H1 (cell line): ENCODE results near the gene CPXM1.

Experiments used
- CBX5 ChIP-seq: fragments of 300-800, 300-1000 bp; sonication (generic); IDR thresholded peaks from 2 replicates; pipeline ENCODE4 v1.7.1; 2016; ENCODE audit warnings: antibody characterized with exemption, low read length, low read depth
- CTCF ChIP-seq, 3 experiments: IDR thresholded peaks; 1 replicate in 2 of 3; 2 replicates in 1 of 3; pipeline versions ENCODE4 v1.5.1 to v1.6.1; 2011; ENCODE audit warnings: low read length in 3 of 3, mild to moderate bottlenecking in 3 of 3, inconsistent platforms in 2 of 3, low read depth in 1 of 3, moderate library complexity in 1 of 3; ENCODE audit not compliant: insufficient read depth in 1 of 3; ENCODE audit errors: control extremely low read depth in 1 of 3
- JUND ChIP-seq: IDR thresholded peaks from 2 replicates; pipeline ENCODE4 v1.6.1; 2011; ENCODE audit warnings: mild to moderate bottlenecking, improper control_type of control experiment, low read length
- KDM1A ChIP-seq: fragments of 200-600, 300-600 bp; sonication (generic); IDR thresholded peaks from 2 replicates; pipeline ENCODE4 v1.7.1; 2016; ENCODE audit warnings: mild to moderate bottlenecking, low read length, borderline replicate concordance
- POLR2A ChIP-seq, 2 experiments: IDR thresholded peaks; 1 replicate in 1 of 2; 2 replicates in 1 of 2; pipeline ENCODE4 v1.6.1; 2011; ENCODE audit warnings: low read depth in 2 of 2, low read length in 2 of 2, mild to moderate bottlenecking in 2 of 2; ENCODE audit errors: control extremely low read depth in 1 of 2
- POLR2AphosphoS5 ChIP-seq: IDR thresholded peaks from 2 replicates; pipeline ENCODE4 v1.6.1; 2011; ENCODE audit warnings: low read depth, low read length
- RFX5 ChIP-seq: IDR thresholded peaks from 2 replicates; pipeline ENCODE4 v1.6.1; 2011; ENCODE audit warnings: low read depth, low read length, improper control_type of control experiment, borderline replicate concordance
- SUZ12 ChIP-seq: fragments of 200-600 bp; sonication (generic); IDR thresholded peaks from 2 replicates; pipeline ENCODE4 v1.6.1; 2012; ENCODE audit warnings: mild to moderate bottlenecking, inconsistent platforms, low read length, moderate library complexity, mixed read lengths

DNA sequence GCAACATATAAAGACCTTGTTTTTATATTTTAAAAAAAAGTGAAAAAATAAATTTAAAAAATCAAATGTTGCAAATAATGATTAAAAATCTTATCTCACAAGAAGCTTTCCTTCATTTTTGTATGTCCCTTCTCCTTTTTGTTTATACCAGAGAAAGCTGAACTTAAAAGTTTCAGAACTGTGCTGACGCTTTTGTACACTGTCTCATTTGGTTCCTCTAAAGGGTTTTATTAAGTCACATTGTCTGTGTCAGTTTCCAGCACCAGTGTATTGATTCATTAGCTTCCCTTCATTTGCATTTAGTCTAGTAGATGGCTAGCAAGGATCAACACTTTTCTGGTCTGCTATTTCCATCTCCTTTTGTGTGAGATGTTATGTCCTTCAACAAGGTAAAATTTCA, 33.3 kb upstream of the CPXM1 start:
- TF ChIP-seq JUND = no peak
- TF ChIP-seq CBX5 = no peak
- TF ChIP-seq RFX5 = no peak
- TF ChIP-seq POLR2A (IDR thresholded peaks at IDR 0.05; ENCODE audit: control extremely low read depth in 1 of 2, low read depth in 2 of 2, low read length in 2 of 2) = no peak
- TF ChIP-seq SUZ12 = no peak
- no peak for TF ChIP-seq CTCF (IDR thresholded peaks at IDR 0.05; ENCODE audit: control extremely low read depth in 1 of 3, insufficient read depth in 1 of 3, low read depth in 1 of 3, low read length in 3 of 3)
- no peak for TF ChIP-seq POLR2AphosphoS5
- no peak for TF ChIP-seq KDM1A
